Lung (tissue), 12 donors: Measurements from ENCODE around the gene UNC45A. TPM values are rescaled to one million over a fixed set of nuclear protein-coding genes. Genes with fewer than 3 reads are reported as not detected.
A peak's percentile ranks its signal among the peaks of the same experiment; 100 is the strongest.

Experiments used
- ATAC-seq: fragments of 200-7000 bp; cut with Tn5 transposase; one replicate; pipeline ENCODE4 v1.9.1; 2020; ENCODE audit warnings: moderate number of reproducible peaks; ENCODE audit not compliant: insufficient read depth, low FRiP score
- DNase-seq, 3 donors: peaks; one replicate each; pipeline ENCODE4 v3.0.0-alpha.2; 2013 to 2017
- H3K27ac ChIP-seq, 2 donors: one replicate each; pipeline ENCODE4 v1.5.1; 2013; ENCODE audit warnings: mild to moderate bottlenecking in 2 of 2, moderate library complexity in 2 of 2, control low read depth in 1 of 2, inconsistent platforms in 1 of 2, low read depth in 1 of 2, low read length in 1 of 2
- H3K27me3 ChIP-seq, 3 donors: one replicate each; pipeline ENCODE4 v1.5.1; 2013; ENCODE audit warnings: low read length in 2 of 3; ENCODE audit not compliant: control insufficient read depth in 3 of 3, insufficient read depth in 3 of 3
- H3K36me3 ChIP-seq, 4 donors: one replicate each; pipeline ENCODE4 v1.5.1; 2013; ENCODE audit warnings: low read length in 4 of 4, mild to moderate bottlenecking in 1 of 4, moderate library complexity in 1 of 4; ENCODE audit not compliant: control insufficient read depth in 4 of 4, insufficient read depth in 4 of 4
- H3K4me1 ChIP-seq, 5 donors: one replicate each; pipeline ENCODE4 v1.5.1; 2013; ENCODE audit warnings: low read length in 5 of 5, mild to moderate bottlenecking in 2 of 5, moderate library complexity in 1 of 5; ENCODE audit not compliant: control insufficient read depth in 5 of 5, insufficient read depth in 5 of 5
- H3K4me3 ChIP-seq: one replicate; pipeline ENCODE4 v1.5.1; 2013; ENCODE audit warnings: mild to moderate bottlenecking, control low read depth, moderate library complexity
- H3K9ac ChIP-seq, 2 donors: one replicate each; pipeline ENCODE4 v1.5.1; 2013; ENCODE audit warnings: low read length in 2 of 2, control low read depth in 1 of 2; ENCODE audit not compliant: insufficient read depth in 1 of 2
- H3K9me3 ChIP-seq, 4 donors: one replicate each; pipeline ENCODE4 v1.5.1; 2013; ENCODE audit warnings: low read length in 3 of 4, mild to moderate bottlenecking in 1 of 4, moderate library complexity in 1 of 4; ENCODE audit not compliant: control insufficient read depth in 4 of 4, insufficient read depth in 3 of 4
- CTCF ChIP-seq: IDR thresholded peaks from 2 replicates; pipeline ENCODE4 v1.5.1; 2012; ENCODE audit warnings: mild to moderate bottlenecking; ENCODE audit errors: control extremely low read depth, extremely low read depth
- WGBS, 2 donors: extraction: QIAGEN DNeasy Blood & Tissue Kit; methylation state at CpG; one replicate each; pipeline ENCODE4 v1.1.7; 2013; 5-methylcytosine and 5-hydroxymethylcytosine counted together
- polyA plus RNA-seq, 2 donors: library from polyadenylated mRNA; stranded (reverse); fragments of 200-250 nt; gene quantifications; one replicate each; pipeline ENCODE4 v1.2.1, GENCODE V29; 2013
- total RNA-seq, 2 donors: library from RNA; depleted of rRNA in 1 of 2; stranded (reverse); fragments of >200 nt in 1 of 2; gene quantifications; one replicate each; pipeline ENCODE4 v1.2.1, GENCODE V29; 2014 to 2021
- donor health status: control.
- donor health status: control.
- donor health status: Bipolar disorder and iron deficiency.
- donor health status: healthy.
- donor health status: DM: yes; HTN: yes; CAD: no.

UNC45A gene
- total and polyA plus RNA-seq, 4 donors, result 34.4 to 59.6 (median 53.3) TPM

GRCh38 chr15:90903733-90904536, 31.1 kb upstream of the UNC45A start:
- peak in 2 of 3 donors; percentile 15 to 35 for DNase-seq

GRCh38 chr15:90904746-90905145, 30.3 kb upstream of the UNC45A start:
- ATAC-seq (no peak), DNase-seq (no peak)
- Histone ChIP-seq H3K9me3 (no peaks in the 10 kb centered on the region), H3K9ac (no peak overlapping the region), H3K4me3 (no peak overlapping the region), H3K36me3 (peaks cover 4 to 36% (median 20%) of the 10 kb centered on the region in 4 donors), H3K27ac (no peak overlapping the region), H3K4me1 (peaks cover 0 to 10% (median 3%) of the 10 kb centered on the region in 5 donors), H3K27me3 (no peaks in the 10 kb centered on the region)
- WGBS, 2 donors, result 94 to 97% methylated on average over 9 of the region's 9 CpGs
- TF ChIP-seq CTCF, result no peak

More at GRCh38 chr15:90903733-90904536, 31.1 kb upstream of the UNC45A start:
- Histone ChIP-seq H3K27me3 (no peaks in the 10 kb centered on the region), H3K9me3 (no peaks in the 10 kb centered on the region), H3K9ac (peak overlapping the region in 1 of 2 donors; percentile 70), H3K36me3 (peaks cover 4 to 30% (median 20%) of the 10 kb centered on the region in 4 donors), H3K27ac (peak overlapping the region; percentile 30 to 94), H3K4me1 (peaks cover 0 to 10% (median 3%) of the 10 kb centered on the region in 5 donors), H3K4me3 (no peak overlapping the region)
- no peak for ATAC-seq
- no peak for TF ChIP-seq CTCF
- WGBS, 2 donors, result 74 to 79% methylated on average over 18 of the region's 18 CpGs

GRCh38 chr15:90905306-90906180, 29.5 kb upstream of the UNC45A start:
- Histone ChIP-seq H3K9me3 (no peaks in the 10 kb centered on the region), H3K9ac (no peak overlapping the region), H3K4me1 (peaks cover 0 to 10% (median 3%) of the 10 kb centered on the region in 5 donors), H3K36me3 (peaks cover 4 to 44% (median 24%) of the 10 kb centered on the region in 4 donors), H3K27me3 (no peaks in the 10 kb centered on the region), H3K4me3 (no peak overlapping the region), H3K27ac (no peak overlapping the region)
- TF ChIP-seq CTCF, result no peak
- WGBS, 2 donors, result 95 to 98% methylated on average over 28 of the region's 28 CpGs
- no peak for DNase-seq
- no peak for ATAC-seq
